Measurements from ENCODE around the gene MYO5A.

GRCh38 chr15:52422001-52422400 is 106.7 kb downstream of the MYO5A start:
- TF ChIP-seq CTCF (IDR thresholded peaks at IDR 0.05) (no peak), EZH2 (IDR thresholded peaks at IDR 0.05; ENCODE audit: borderline replicate concordance, insufficient read depth, low read depth, low read length, poor library complexity, severe bottlenecking) (no peak)

All from B cell (primary cell).